ENCODE data around the gene YWHAQ.

The YWHAQ gene

GRCh38 chr2:9549420-9549819 lies 81.4 kb downstream of the YWHAQ start:
- no peak for DNase-seq

- no peak for DNase-seq
Measured at GRCh38 chr2:9548506-9548905, 82.3 kb downstream of the YWHAQ start.

- no peak for DNase-seq
Measured at GRCh38 chr2:9547262-9547991, 83.4 kb downstream of the YWHAQ start.

GRCh38 chr2:9545502-9545901 lies 85.3 kb downstream of the YWHAQ start:
- DNase-seq: no peak

GRCh38 chr2:9543557-9543956 lies 87.2 kb downstream of the YWHAQ start:
- no peak for DNase-seq

GRCh38 chr2:9539531-9539930 lies 91.3 kb downstream of the YWHAQ start:
- no peak for DNase-seq

- no peak for DNase-seq
Measured at GRCh38 chr2:9538000-9538507, 92.7 kb downstream of the YWHAQ start.

GRCh38 chr2:9536504-9536903 lies 94.3 kb downstream of the YWHAQ start:
- DNase-seq: no peak

- no peak for DNase-seq
Measured at GRCh38 chr2:9535177-9535576, 95.6 kb downstream of the YWHAQ start.

All from activated CD4-positive, alpha-beta T cell treated with anti-CD3 and anti-CD28 coated beads for 4 hours (primary cell).